Activated CD4-positive, alpha-beta T cell treated with anti-CD3 and anti-CD28 coated beads, Interleukin-2, amount 10 ng/mL, durations not matched to agents 7 days and 5 days (primary cell): Measurements from ENCODE around the gene ACAD9. TPM values are rescaled to one million over a fixed set of nuclear protein-coding genes. Genes with fewer than 3 reads are reported as not detected.

Experiments
- CTCF ChIA-PET: fragments of 350-600 bp; sonication (Branson Sonifier 250); formaldehyde crosslinking; loops from one replicate; lab custom pipeline; 2021; ENCODE audit warnings: antibody characterized with exemption; lab: Charles Lee
- POLR2A ChIA-PET: fragments of 350-600 bp; sonication (Branson Sonifier 250); formaldehyde crosslinking; loops from one replicate; lab custom pipeline; 2021; ENCODE audit warnings: antibody characterized with exemption; lab: Charles Lee
- DNase-seq: peaks from one replicate; pipeline ENCODE4 v3.0.0-alpha.2; 2020
- H3K27ac Mint-ChIP-seq: one replicate; pipeline ENCODE4 v1.8.0; 2021; ENCODE audit warnings: mild to moderate bottlenecking, moderate library complexity, mixed read lengths
- H3K27me3 Mint-ChIP-seq: one replicate; pipeline ENCODE4 v1.8.0; 2021; ENCODE audit warnings: mixed read lengths
- H3K36me3 Mint-ChIP-seq: one replicate; pipeline ENCODE4 v1.8.0; 2021; ENCODE audit warnings: low read depth, mixed read lengths
- H3K4me1 Mint-ChIP-seq: one replicate; pipeline ENCODE4 v1.8.0; 2021; ENCODE audit warnings: mixed read lengths
- H3K4me3 Mint-ChIP-seq: one replicate; pipeline ENCODE4 v1.8.0; 2021; ENCODE audit warnings: mild to moderate bottlenecking, moderate library complexity, mixed read lengths
- H3K9me3 Mint-ChIP-seq: one replicate; pipeline ENCODE4 v1.8.0; 2021; ENCODE audit warnings: mixed read lengths
- total RNA-seq, 2 experiments: library from RNA; stranded (reverse); gene quantifications; one replicate each; pipeline ENCODE4 v1.2.3, GENCODE V29; 2021

ACAD9 gene
- total RNA-seq, 2 experiments from 2014 or later = 74.7 to 77.4 TPM

- POLR2A ChIA-PET = no interaction called here
- H3K9me3 Mint-ChIP-seq = no peaks in the 10 kb centered on the region
These were observed 31.6 kb upstream of the ACAD9 start for GRCh38 chr3:128847666-128848370.

GRCh38 chr3:128848936-128849335 is 30.5 kb upstream of the ACAD9 start:
- CTCF ChIA-PET = interaction anchor here (1.4 to 4.4 kb wide), 3 partner anchors 167 to 231 kb away, joined by 4 to 23 read pairs (median 5); no protein-coding TSS in a partner anchor
- POLR2A ChIA-PET = no interaction called here
- Mint-ChIP-seq H3K4me1 (peaks cover 22% of the 10 kb centered on the region), H3K9me3 (no peaks in the 10 kb centered on the region), H3K27ac (no peak overlapping the region), H3K4me3 (no peak overlapping the region), H3K36me3 (no peaks in the 10 kb centered on the region), H3K27me3 (no peaks in the 10 kb centered on the region)
- no peak for DNase-seq

More at GRCh38 chr3:128847666-128848370, 31.6 kb upstream of the ACAD9 start:
- H3K36me3 Mint-ChIP-seq = no peaks in the 10 kb centered on the region
- H3K27me3 Mint-ChIP-seq = no peaks in the 10 kb centered on the region
- H3K4me1 Mint-ChIP-seq = peaks cover 22% of the 10 kb centered on the region
- no peak overlapping the region for H3K4me3 Mint-ChIP-seq
- no peak overlapping the region for H3K27ac Mint-ChIP-seq
- no peak for DNase-seq
- CTCF ChIA-PET = interaction anchor here (0.8 to 4.4 kb wide), 6 partner anchors 19 to 239 kb away, joined by 3 to 23 read pairs (median 4); partner anchors contain the start of gene ACAD9

- Mint-ChIP-seq H3K4me1 (peaks cover 21% of the 10 kb centered on the region), H3K27me3 (no peaks in the 10 kb centered on the region), H3K27ac (no peak overlapping the region), H3K9me3 (peaks cover 6% of the 10 kb centered on the region), H3K36me3 (no peaks in the 10 kb centered on the region), H3K4me3 (no peak overlapping the region)
- DNase-seq = no peak
- CTCF ChIA-PET = interaction anchor here (1.4 kb wide), 1 partner anchor 169 kb away, joined by 4 read pairs; no protein-coding TSS in a partner anchor
- POLR2A ChIA-PET = no interaction called here
These were observed 29.4 kb upstream of the ACAD9 start for GRCh38 chr3:128849911-128850455.

GRCh38 chr3:128850544-128850943 is 28.9 kb upstream of the ACAD9 start:
- Mint-ChIP-seq H3K36me3 (no peaks in the 10 kb centered on the region), H3K4me3 (no peak overlapping the region), H3K27ac (no peak overlapping the region), H3K27me3 (no peaks in the 10 kb centered on the region), H3K9me3 (peaks cover 10% of the 10 kb centered on the region), H3K4me1 (peaks cover 15% of the 10 kb centered on the region)
- ChIA-PET CTCF (no interaction called here), POLR2A (no interaction called here)
- DNase-seq = no peak

- no peaks in the 10 kb centered on the region for H3K27me3 Mint-ChIP-seq
- POLR2A ChIA-PET = no interaction called here
- no peak for DNase-seq
- CTCF ChIA-PET = no interaction called here
- no peaks in the 10 kb centered on the region for H3K36me3 Mint-ChIP-seq
- H3K9me3 Mint-ChIP-seq = peaks cover 12% of the 10 kb centered on the region
- no peak overlapping the region for H3K27ac Mint-ChIP-seq
- H3K4me1 Mint-ChIP-seq = peaks cover 7% of the 10 kb centered on the region
- no peak overlapping the region for H3K4me3 Mint-ChIP-seq
These were observed 27.8 kb upstream of the ACAD9 start for GRCh38 chr3:128851601-128852000.

GRCh38 chr3:128853826-128854225 is 25.6 kb upstream of the ACAD9 start:
- Mint-ChIP-seq H3K9me3 (peaks cover 22% of the 10 kb centered on the region), H3K36me3 (peaks cover 5% of the 10 kb centered on the region), H3K27ac (no peak overlapping the region), H3K4me1 (no peaks in the 10 kb centered on the region), H3K27me3 (no peaks in the 10 kb centered on the region), H3K4me3 (no peak overlapping the region)
- POLR2A ChIA-PET = no interaction called here
- DNase-seq = no peak
- CTCF ChIA-PET = no interaction called here

- Mint-ChIP-seq H3K27ac (no peak overlapping the region), H3K36me3 (peaks cover 8% of the 10 kb centered on the region), H3K4me3 (no peak overlapping the region), H3K27me3 (no peaks in the 10 kb centered on the region), H3K9me3 (peaks cover 29% of the 10 kb centered on the region), H3K4me1 (no peaks in the 10 kb centered on the region)
- POLR2A ChIA-PET = no interaction called here
- CTCF ChIA-PET = no interaction called here
- DNase-seq = no peak
These were observed 24.9 kb upstream of the ACAD9 start for GRCh38 chr3:128854475-128854874.

GRCh38 chr3:128855569-128855968 is 23.9 kb upstream of the ACAD9 start:
- Mint-ChIP-seq H3K4me1 (no peaks in the 10 kb centered on the region), H3K27ac (no peak overlapping the region), H3K27me3 (no peaks in the 10 kb centered on the region), H3K9me3 (peaks cover 40% of the 10 kb centered on the region), H3K4me3 (no peak overlapping the region), H3K36me3 (peaks cover 17% of the 10 kb centered on the region)
- ChIA-PET POLR2A (no interaction called here), CTCF (interaction anchor here (1.3 to 1.8 kb wide), 3 partner anchors 19 to 238 kb away, joined by 3 to 7 read pairs (median 3); no protein-coding TSS in a partner anchor)
- DNase-seq = no peak

- Mint-ChIP-seq H3K27ac (no peak overlapping the region), H3K9me3 (peaks cover 46% of the 10 kb centered on the region), H3K4me3 (no peak overlapping the region), H3K4me1 (no peaks in the 10 kb centered on the region), H3K36me3 (peaks cover 27% of the 10 kb centered on the region), H3K27me3 (no peaks in the 10 kb centered on the region)
- POLR2A ChIA-PET = no interaction called here
- no peak for DNase-seq
- CTCF ChIA-PET = interaction anchor here (1.2 kb wide), 1 partner anchor 13 kb away, joined by 4 read pairs; no protein-coding TSS in a partner anchor
These were observed 21.3 kb upstream of the ACAD9 start for GRCh38 chr3:128858167-128858566.

GRCh38 chr3:128859630-128860029 is 19.8 kb upstream of the ACAD9 start:
- Mint-ChIP-seq H3K4me3 (no peak overlapping the region), H3K4me1 (no peaks in the 10 kb centered on the region), H3K9me3 (peaks cover 42% of the 10 kb centered on the region), H3K36me3 (peaks cover 27% of the 10 kb centered on the region), H3K27ac (no peak overlapping the region), H3K27me3 (no peaks in the 10 kb centered on the region)
- POLR2A ChIA-PET = no interaction called here
- DNase-seq = no peak
- CTCF ChIA-PET = no interaction called here

- H3K36me3 Mint-ChIP-seq = peaks cover 27% of the 10 kb centered on the region
- ChIA-PET CTCF (no interaction called here), POLR2A (no interaction called here)
- peaks cover 34% of the 10 kb centered on the region for H3K9me3 Mint-ChIP-seq
- no peak overlapping the region for H3K4me3 Mint-ChIP-seq
- H3K27me3 Mint-ChIP-seq = no peaks in the 10 kb centered on the region
- H3K27ac Mint-ChIP-seq = no peak overlapping the region
- H3K4me1 Mint-ChIP-seq = no peaks in the 10 kb centered on the region
- no peak for DNase-seq
These were observed 17.9 kb upstream of the ACAD9 start for GRCh38 chr3:128861491-128861890.

GRCh38 chr3:128863560-128863959 is 15.9 kb upstream of the ACAD9 start:
- ChIA-PET POLR2A (no interaction called here), CTCF (interaction anchor here (0.9 kb wide), 1 partner anchor 20 kb away, joined by 8 read pairs; no protein-coding TSS in a partner anchor)
- no peaks in the 10 kb centered on the region for H3K27me3 Mint-ChIP-seq
- H3K9me3 Mint-ChIP-seq = peaks cover 27% of the 10 kb centered on the region
- DNase-seq = no peak
- no peaks in the 10 kb centered on the region for H3K4me1 Mint-ChIP-seq
- no peak overlapping the region for H3K27ac Mint-ChIP-seq
- no peak overlapping the region for H3K4me3 Mint-ChIP-seq
- H3K36me3 Mint-ChIP-seq = peaks cover 24% of the 10 kb centered on the region

GRCh38 chr3:128864351-128864811 is 15.0 kb upstream of the ACAD9 start:
- POLR2A ChIA-PET = no interaction called here
- H3K36me3 Mint-ChIP-seq = peaks cover 20% of the 10 kb centered on the region
- H3K9me3 Mint-ChIP-seq = peaks cover 18% of the 10 kb centered on the region
- no peak overlapping the region for H3K27ac Mint-ChIP-seq
- H3K4me1 Mint-ChIP-seq = no peaks in the 10 kb centered on the region
- no peak overlapping the region for H3K4me3 Mint-ChIP-seq
- H3K27me3 Mint-ChIP-seq = no peaks in the 10 kb centered on the region
- no peak for DNase-seq
- CTCF ChIA-PET = interaction anchor here (0.7 to 0.9 kb wide), 2 partner anchors 19 to 883 kb away, joined by 3 to 8 read pairs; no protein-coding TSS in a partner anchor
